ENCODE results near the gene FDX1.

Gene FDX1

GRCh38 chr11:110508786-110509185 lies 79.0 kb downstream of the FDX1 start:
- TF ChIP-seq CTCF (IDR thresholded peaks at IDR 0.05; ENCODE audit: insufficient read depth, low read depth, low read length, missing control alignments), result no peak
- DNase-seq (ENCODE audit: low read depth), result no peak
- no peak overlapping the region for H3K4me3 ChIP-seq (ENCODE audit: low read depth, low read length)

- H3K4me3 ChIP-seq (ENCODE audit: low read depth, low read length), result no peak overlapping the region
- TF ChIP-seq CTCF (IDR thresholded peaks at IDR 0.05; ENCODE audit: insufficient read depth, low read depth, low read length, missing control alignments), result no peak
- no peak for DNase-seq (ENCODE audit: low read depth)
Observed at GRCh38 chr11:110509472-110509871, 79.7 kb downstream of the FDX1 start.

GRCh38 chr11:110512026-110512425 lies 82.3 kb downstream of the FDX1 start:
- no peak for TF ChIP-seq CTCF (IDR thresholded peaks at IDR 0.05; ENCODE audit: insufficient read depth, low read depth, low read length, missing control alignments)
- no peak for DNase-seq (ENCODE audit: low read depth)
- no peak overlapping the region for H3K4me3 ChIP-seq (ENCODE audit: low read depth, low read length)

GRCh38 chr11:110513259-110513801 lies 83.6 kb downstream of the FDX1 start:
- TF ChIP-seq CTCF (IDR thresholded peaks at IDR 0.05; ENCODE audit: insufficient read depth, low read depth, low read length, missing control alignments), result no peak
- no peak for DNase-seq (ENCODE audit: low read depth)
- no peak overlapping the region for H3K4me3 ChIP-seq (ENCODE audit: low read depth, low read length)

GRCh38 chr11:110513846-110514437 lies 84.2 kb downstream of the FDX1 start:
- TF ChIP-seq CTCF (IDR thresholded peaks at IDR 0.05; ENCODE audit: insufficient read depth, low read depth, low read length, missing control alignments), result no peak
- DNase-seq (ENCODE audit: low read depth), result no peak
- no peak overlapping the region for H3K4me3 ChIP-seq (ENCODE audit: low read depth, low read length)

All from GM12865 (cell line).